Mammary epithelial cell (primary cell): Measurements from ENCODE around the gene IRGQ.

Experiments used
- EZH2 ChIP-seq: IDR thresholded peaks from 2 replicates; pipeline ENCODE4 v1.6.1; 2012; ENCODE audit warnings: low read length, inconsistent platforms, borderline replicate concordance
- TF ChIP-seq, protein P1 (sequence below), 2 donors: IDR thresholded peaks in 1 of 2; conservative IDR thresholded peaks in 1 of 2; 2 replicates each; pipeline ENCODE4 v1.5.1; 2011 to 2012; ENCODE audit warnings: inconsistent platforms in 2 of 2, low read length in 2 of 2, mild to moderate bottlenecking in 2 of 2, control low read depth in 1 of 2, low read depth in 1 of 2; ENCODE audit not compliant: insufficient read depth in 1 of 2; ENCODE audit errors: extremely low read depth in 1 of 2

DNA sequence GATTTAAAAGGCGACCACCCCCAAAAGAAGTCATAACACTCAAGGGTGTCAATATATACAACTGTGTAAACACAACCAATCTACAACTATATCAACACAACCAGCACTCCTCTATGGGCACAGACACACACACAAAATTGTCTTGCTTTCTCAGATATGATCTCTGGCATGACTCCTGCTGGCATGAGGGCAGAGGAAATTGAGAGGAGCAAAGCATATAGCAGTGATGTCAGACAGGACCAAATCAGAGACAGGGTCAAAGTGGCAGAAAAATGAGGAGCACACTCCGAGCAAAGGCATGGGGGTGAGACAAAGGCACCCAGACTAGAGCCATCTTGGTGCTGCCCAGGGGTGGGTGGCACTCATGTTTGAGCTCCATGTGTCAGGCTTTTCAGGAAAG is 9.6 kb downstream of the IRGQ start:
- TF ChIP-seq, protein P1, sequence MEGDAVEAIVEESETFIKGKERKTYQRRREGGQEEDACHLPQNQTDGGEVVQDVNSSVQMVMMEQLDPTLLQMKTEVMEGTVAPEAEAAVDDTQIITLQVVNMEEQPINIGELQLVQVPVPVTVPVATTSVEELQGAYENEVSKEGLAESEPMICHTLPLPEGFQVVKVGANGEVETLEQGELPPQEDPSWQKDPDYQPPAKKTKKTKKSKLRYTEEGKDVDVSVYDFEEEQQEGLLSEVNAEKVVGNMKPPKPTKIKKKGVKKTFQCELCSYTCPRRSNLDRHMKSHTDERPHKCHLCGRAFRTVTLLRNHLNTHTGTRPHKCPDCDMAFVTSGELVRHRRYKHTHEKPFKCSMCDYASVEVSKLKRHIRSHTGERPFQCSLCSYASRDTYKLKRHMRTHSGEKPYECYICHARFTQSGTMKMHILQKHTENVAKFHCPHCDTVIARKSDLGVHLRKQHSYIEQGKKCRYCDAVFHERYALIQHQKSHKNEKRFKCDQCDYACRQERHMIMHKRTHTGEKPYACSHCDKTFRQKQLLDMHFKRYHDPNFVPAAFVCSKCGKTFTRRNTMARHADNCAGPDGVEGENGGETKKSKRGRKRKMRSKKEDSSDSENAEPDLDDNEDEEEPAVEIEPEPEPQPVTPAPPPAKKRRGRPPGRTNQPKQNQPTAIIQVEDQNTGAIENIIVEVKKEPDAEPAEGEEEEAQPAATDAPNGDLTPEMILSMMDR (conservative IDR thresholded peaks at IDR 0.05 in 1 of 2, IDR thresholded peaks at IDR 0.05 in 1 of 2; ENCODE audit: extremely low read depth in 1 of 2, insufficient read depth in 1 of 2, low read depth in 1 of 2, low read length in 2 of 2), result no peak
- no peak for TF ChIP-seq EZH2
